ENCODE data around the gene NDUFS6.

Gene NDUFS6

GRCh38 chr5:1847056-1847455 lies 45.8 kb downstream of the NDUFS6 start:
- no peak for TF ChIP-seq CTCF (IDR thresholded peaks at IDR 0.05; ENCODE audit: insufficient read depth, low read length, missing control alignments)
- H3K4me3 ChIP-seq (ENCODE audit: low read depth, low read length), result no peak overlapping the region
- CTCF ChIA-PET, result no interaction called here
- DNase-seq (ENCODE audit: low read depth, low spot score), result no peak
- POLR2A ChIA-PET, result no interaction called here

GRCh38 chr5:1847611-1848010 lies 46.4 kb downstream of the NDUFS6 start:
- no peak overlapping the region for H3K4me3 ChIP-seq (ENCODE audit: low read depth, low read length)
- no peak for TF ChIP-seq CTCF (IDR thresholded peaks at IDR 0.05; ENCODE audit: insufficient read depth, low read length, missing control alignments)
- POLR2A ChIA-PET, result no interaction called here
- CTCF ChIA-PET, result no interaction called here
- DNase-seq (ENCODE audit: low read depth, low spot score), result no peak

GRCh38 chr5:1850324-1851154 lies 49.3 kb downstream of the NDUFS6 start:
- H3K4me3 ChIP-seq (ENCODE audit: low read depth, low read length), result no peak overlapping the region
- TF ChIP-seq CTCF (IDR thresholded peaks at IDR 0.05; ENCODE audit: insufficient read depth, low read length, missing control alignments), result no peak
- DNase-seq (ENCODE audit: low read depth, low spot score), result no peak
- CTCF ChIA-PET, result no interaction called here
- POLR2A ChIA-PET, result no interaction called here

GRCh38 chr5:1851290-1851934 lies 50.2 kb downstream of the NDUFS6 start:
- no peak for DNase-seq (ENCODE audit: low read depth, low spot score)
- CTCF ChIA-PET, result no interaction called here
- no peak overlapping the region for H3K4me3 ChIP-seq (ENCODE audit: low read depth, low read length)
- POLR2A ChIA-PET, result no interaction called here
- TF ChIP-seq CTCF (IDR thresholded peaks at IDR 0.05; ENCODE audit: insufficient read depth, low read length, missing control alignments), result no peak

GRCh38 chr5:1852324-1852947 lies 51.2 kb downstream of the NDUFS6 start:
- ChIA-PET POLR2A (no interaction called here), CTCF (interaction anchor here (0.5 to 0.9 kb wide), 2 partner anchors 10 to 89 kb away, joined by 3 read pairs; no protein-coding TSS in a partner anchor)
- no peak for TF ChIP-seq CTCF (IDR thresholded peaks at IDR 0.05; ENCODE audit: insufficient read depth, low read length, missing control alignments)
- no peak for DNase-seq (ENCODE audit: low read depth, low spot score)
- H3K4me3 ChIP-seq (ENCODE audit: low read depth, low read length), result no peak overlapping the region

- DNase-seq (ENCODE audit: low read depth, low spot score), result no peak
- ChIA-PET POLR2A (no interaction called here), CTCF (no interaction called here)
- H3K4me3 ChIP-seq (ENCODE audit: low read depth, low read length), result no peak overlapping the region
- TF ChIP-seq CTCF (IDR thresholded peaks at IDR 0.05; ENCODE audit: insufficient read depth, low read length, missing control alignments), result no peak
Observed at GRCh38 chr5:1853531-1853930, 52.3 kb downstream of the NDUFS6 start.
